ENCODE data around the gene TSPAN9.

DNA sequence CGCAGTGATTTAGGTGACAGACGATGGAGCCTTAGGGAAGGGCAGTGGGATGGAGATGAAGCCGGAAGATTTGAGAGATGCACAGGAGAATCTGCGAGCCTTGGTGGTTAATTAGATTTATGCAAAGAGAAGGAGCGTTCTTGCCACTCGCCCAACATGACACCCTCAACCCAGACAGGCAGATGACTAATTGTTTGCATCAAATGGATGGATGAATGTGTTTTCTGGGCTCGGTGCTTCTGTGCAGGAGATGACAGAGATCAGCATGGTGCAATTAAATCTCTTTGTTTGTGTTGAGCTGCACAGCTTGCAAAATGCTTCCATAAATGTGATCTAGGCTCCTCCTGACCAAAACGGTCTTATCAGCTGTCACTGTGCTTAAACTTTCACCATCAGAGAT, 211.5 kb downstream of the TSPAN9 start:
- TF ChIP-seq CTCF (IDR thresholded peaks at IDR 0.05) (no peak), POLR2A (IDR thresholded peaks at IDR 0.05) (no peak)

Data from body of pancreas (tissue), 4 donors.